Common myeloid progenitor, CD34-positive (primary cell): Measurements from ENCODE around the gene RUFY1.
"Not testable (repeated sequence)": the region's sequence is repeated elsewhere in the genome, so short reads cannot be mapped to it uniquely, and the experiment has no call there.

Experiments
- CTCF ChIA-PET: fragments of 350-600 bp; sonication (Branson Sonifier 250); formaldehyde crosslinking; loops from one replicate; lab custom pipeline; 2021; ENCODE audit warnings: antibody characterized with exemption; lab: Charles Lee
- POLR2A ChIA-PET: fragments of 350-600 bp; sonication (Branson Sonifier 250); formaldehyde crosslinking; loops from one replicate; lab custom pipeline; 2021; ENCODE audit warnings: antibody characterized with exemption; lab: Charles Lee
- DNase-seq, 3 donors: peaks; one replicate each; pipeline versions ENCODE4 v3.0.0 to v3.0.0-alpha.2; 2013
- H3K27ac ChIP-seq, 2 experiments: 1 replicate in 1 of 2; 2 replicates in 1 of 2; pipeline ENCODE4 v1.7.0; 2013; ENCODE audit warnings: inconsistent platforms in 2 of 2, low read length in 2 of 2, mild to moderate bottlenecking in 2 of 2, low read depth in 1 of 2, moderate library complexity in 1 of 2; ENCODE audit not compliant: severe bottlenecking in 2 of 2, insufficient read depth in 1 of 2, poor library complexity in 1 of 2
- H3K27me3 ChIP-seq, 5 experiments: replicated peaks in 2 of 5; 1 replicate in 3 of 5; 2 replicates in 2 of 5; pipeline versions ENCODE4 v1.6.1 to v1.7.0; 2013; ENCODE audit warnings: low read length in 4 of 5, mild to moderate bottlenecking in 2 of 5, moderate library complexity in 2 of 5, inconsistent platforms in 1 of 5; ENCODE audit not compliant: insufficient read depth in 5 of 5, control insufficient read depth in 4 of 5
- H3K36me3 ChIP-seq, 4 experiments: 1 replicate in 2 of 4; 2 replicates in 2 of 4; pipeline versions ENCODE4 v1.6.1 to v1.7.0; 2013; ENCODE audit warnings: low read length in 3 of 4, control low read depth in 1 of 4, mild to moderate bottlenecking in 1 of 4; ENCODE audit not compliant: control insufficient read depth in 4 of 4, insufficient read depth in 4 of 4
- H3K4me1 ChIP-seq, 4 experiments: 1 replicate in 3 of 4; 2 replicates in 1 of 4; pipeline versions ENCODE4 v1.6.1 to v1.7.1; 2013; ENCODE audit warnings: low read length in 3 of 4, mild to moderate bottlenecking in 3 of 4, control low read depth in 1 of 4, inconsistent platforms in 1 of 4, moderate library complexity in 1 of 4; ENCODE audit not compliant: control insufficient read depth in 4 of 4, insufficient read depth in 4 of 4; ENCODE audit errors: control extremely low read depth in 1 of 4
- H3K4me3 ChIP-seq, 7 experiments: 1 replicate in 4 of 7; 2 replicates in 3 of 7; pipeline versions ENCODE4 v1.5.1 to v1.7.0; 2013; ENCODE audit warnings: mild to moderate bottlenecking in 7 of 7, low read length in 6 of 7, moderate library complexity in 6 of 7, inconsistent platforms in 2 of 7, low read depth in 2 of 7, control low read depth in 1 of 7; ENCODE audit not compliant: insufficient read depth in 4 of 7, control insufficient read depth in 1 of 7; ENCODE audit errors: extremely low read depth in 1 of 7
- H3K9me3 ChIP-seq, 5 experiments: 1 replicate in 4 of 5; 2 replicates in 1 of 5; pipeline versions ENCODE4 v1.6.1 to v1.7.1; 2013; ENCODE audit warnings: low read length in 4 of 5, mild to moderate bottlenecking in 2 of 5, inconsistent platforms in 1 of 5, low read depth in 1 of 5, moderate library complexity in 1 of 5; ENCODE audit not compliant: control insufficient read depth in 4 of 5, insufficient read depth in 2 of 5; ENCODE audit errors: control extremely low read depth in 1 of 5
- WGBS: methylation state at CpG from one replicate; pipeline ENCODE4 v1.1.5; 2013; ENCODE audit not compliant: insufficient coverage; 5-methylcytosine and 5-hydroxymethylcytosine counted together

Gene RUFY1

GRCh38 chr5:179558261-179558799 lies 8.0 kb downstream of the RUFY1 start:
- not testable (repeated sequence) for DNase-seq, H3K9me3 ChIP-seq, H3K27me3 ChIP-seq
- CTCF ChIA-PET, result interaction anchor here (0.8 kb wide), 1 partner anchor 28 kb away, joined by 3 read pairs; no protein-coding TSS in a partner anchor
- peaks cover 0 to 17% (median 12%) of the 10 kb centered on the region in 4 experiments for H3K4me1 ChIP-seq
- H3K36me3 ChIP-seq, result peaks cover 10 to 24% (median 21%) of the 10 kb centered on the region in 4 experiments
- H3K27ac ChIP-seq, result peak overlapping the region in 1 of 2 experiments; percentile 88
- POLR2A ChIA-PET, result interaction anchor here (2.0 kb wide), 1 partner anchor 7 kb away, joined by 8 read pairs; the partner anchor contains the start of gene RUFY1
- peak overlapping the region in 2 of 7 experiments; percentile 81 to 97 for H3K4me3 ChIP-seq
- whole genome bisulfite sequencing, result 98% methylated on average over 9 of the region's 15 CpGs

DNA sequence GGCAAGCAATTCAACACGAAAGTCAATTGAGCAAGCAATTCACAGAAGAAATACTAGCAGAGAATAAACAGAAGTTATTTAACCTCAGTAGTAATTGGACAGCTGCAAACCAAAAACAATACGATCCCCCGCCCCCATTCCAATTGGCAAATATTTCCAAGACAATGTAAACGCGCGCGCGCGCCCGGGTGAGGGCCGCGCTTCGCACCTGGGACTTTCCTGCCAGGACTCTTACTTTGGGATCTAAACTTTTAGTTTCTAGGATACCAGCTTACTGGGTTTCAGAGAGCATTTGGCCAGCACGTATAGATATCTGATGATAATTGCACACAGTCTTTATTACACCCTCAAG lies 8.6 kb downstream of the RUFY1 start:
- 56% methylated on average over 13 of the region's 14 CpGs for WGBS
- CTCF ChIA-PET, result interaction anchor here (0.7 to 1.0 kb wide), 4 partner anchors 8 to 64 kb away, joined by 3 to 4 read pairs (median 3); partner anchors contain the start of gene RUFY1
- peak in 2 of 3 donors; percentile 46 to 48 for DNase-seq

DNA sequence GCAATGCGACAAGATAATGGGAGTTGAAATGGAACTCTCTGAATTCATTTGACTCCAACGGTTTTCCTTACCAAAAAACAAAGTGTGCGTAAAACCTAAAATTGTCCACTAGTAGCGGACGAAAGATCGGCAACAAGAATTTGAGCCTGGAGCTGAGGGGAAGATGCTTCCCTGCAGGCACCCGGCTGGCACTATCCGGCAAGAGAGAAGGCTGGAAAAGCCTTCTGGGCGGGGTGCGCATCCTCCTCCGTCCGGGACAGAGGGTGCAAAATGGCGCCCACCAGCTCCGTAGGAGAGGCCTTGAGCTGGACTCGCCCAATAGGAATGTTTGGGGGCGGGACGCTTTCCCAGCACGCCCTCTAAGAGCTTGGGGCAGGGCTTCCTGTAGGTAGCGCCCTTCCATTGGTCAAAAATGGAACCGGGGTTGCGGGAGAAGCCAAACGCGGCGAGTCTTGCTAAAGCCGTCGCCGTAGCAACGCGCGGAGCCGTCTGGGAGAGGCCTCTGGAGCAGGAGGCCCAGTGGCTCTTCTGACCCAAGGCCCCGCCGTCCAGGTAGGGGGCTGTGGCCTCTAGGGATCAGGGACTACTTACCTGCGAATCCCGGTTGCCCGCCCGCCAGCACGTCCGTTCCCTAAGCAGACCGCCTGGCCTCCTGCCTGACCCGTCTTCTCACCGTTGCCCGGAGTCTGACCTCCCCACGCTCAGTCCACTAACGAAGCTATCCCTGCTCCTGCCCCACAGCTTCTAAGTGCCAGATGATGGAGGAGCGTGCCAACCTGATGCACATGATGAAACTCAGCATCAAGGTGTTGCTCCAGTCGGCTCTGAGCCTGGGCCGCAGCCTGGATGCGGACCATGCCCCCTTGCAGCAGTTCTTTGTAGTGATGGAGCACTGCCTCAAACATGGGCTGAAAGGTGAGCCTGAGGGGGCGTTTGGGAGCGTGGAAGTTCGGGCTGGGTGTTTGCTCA lies 9.2 kb downstream of the RUFY1 start:
- Histone ChIP-seq H3K27ac (peak overlapping the region; percentile 66 to 88), H3K9me3 (no peaks in the 10 kb centered on the region), H3K4me1 (peaks cover 0 to 13% (median 9%) of the 10 kb centered on the region in 4 experiments), H3K4me3 (peak overlapping the region; percentile 28 to 97 (median 81)), H3K27me3 (no peaks in the 10 kb centered on the region), H3K36me3 (peaks cover 10 to 36% (median 25%) of the 10 kb centered on the region in 4 experiments)
- 26% methylated on average over 50 of the region's 52 CpGs for WGBS
- ChIA-PET CTCF (interaction anchor here (0.7 to 1.0 kb wide), 4 partner anchors 9 to 65 kb away, joined by 3 to 4 read pairs (median 3); partner anchors contain the start of gene RUFY1), POLR2A (interaction anchor here (0.6 to 2.0 kb wide), 4 partner anchors 9 to 112 kb away, joined by 3 to 8 read pairs (median 6); partner anchors contain the start of genes HNRNPH1 and RUFY1)
- peak; percentile 98 for DNase-seq

More for the DNA sequence above, 8.6 kb downstream of the RUFY1 start:
- H3K4me3 ChIP-seq, result peak overlapping the region in 6 of 7 experiments; percentile 69 to 97 (median 83)
- H3K27me3 ChIP-seq, result no peaks in the 10 kb centered on the region
- H3K9me3 ChIP-seq, result no peaks in the 10 kb centered on the region
- POLR2A ChIA-PET, result interaction anchor here (1.1 to 2.0 kb wide), 2 partner anchors 8 to 65 kb away, joined by 7 to 8 read pairs; partner anchors contain the start of genes HNRNPH1 and RUFY1
- peak overlapping the region in 1 of 2 experiments; percentile 88 for H3K27ac ChIP-seq
- peaks cover 10 to 30% (median 24%) of the 10 kb centered on the region in 4 experiments for H3K36me3 ChIP-seq
- H3K4me1 ChIP-seq, result peaks cover 0 to 14% (median 9%) of the 10 kb centered on the region in 4 experiments

GRCh38 chr5:179564526-179564925 lies 14.2 kb downstream of the RUFY1 start:
- H3K4me3 ChIP-seq, result no peak overlapping the region
- WGBS, result 100% methylated on average over 1 of the region's 2 CpGs
- CTCF ChIA-PET, result no interaction called here
- H3K9me3 ChIP-seq, result no peaks in the 10 kb centered on the region
- DNase-seq, result no peak
- H3K4me1 ChIP-seq, result peaks cover 4 to 18% (median 17%) of the 10 kb centered on the region in 4 experiments
- H3K27ac ChIP-seq, result no peak overlapping the region
- peaks cover 10 to 54% (median 36%) of the 10 kb centered on the region in 4 experiments for H3K36me3 ChIP-seq
- H3K27me3 ChIP-seq, result no peaks in the 10 kb centered on the region
- POLR2A ChIA-PET, result no interaction called here

DNA sequence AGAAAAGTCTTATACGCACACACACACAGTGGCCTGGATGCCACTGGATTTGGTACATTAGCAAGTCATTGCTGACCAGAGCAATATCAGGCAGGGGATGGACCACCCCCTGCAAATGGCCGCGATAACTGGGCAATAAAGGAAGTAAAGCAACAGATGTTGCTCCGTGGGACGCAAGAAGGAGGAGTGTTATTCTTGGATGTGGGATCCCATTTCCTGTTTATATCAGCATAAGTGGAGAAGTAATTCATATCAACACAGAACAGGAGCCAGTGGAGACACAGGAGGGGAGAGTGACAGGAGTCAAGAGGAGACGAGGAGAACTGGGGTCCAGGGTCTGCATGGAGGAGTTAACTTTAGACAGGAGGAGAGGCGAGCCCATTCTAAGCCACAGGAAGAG lies 18.4 kb downstream of the RUFY1 start:
- H3K4me3 ChIP-seq, result peak overlapping the region in 4 of 7 experiments; percentile 20 to 73 (median 56)
- ChIA-PET CTCF (no interaction called here), POLR2A (interaction anchor here (0.6 kb wide), 1 partner anchor 9 kb away, joined by 3 read pairs; no protein-coding TSS in a partner anchor)
- peaks cover 4 to 34% (median 22%) of the 10 kb centered on the region in 4 experiments for H3K4me1 ChIP-seq
- DNase-seq, result peak; percentile 51 to 62 (median 55)
- H3K27ac ChIP-seq, result peak overlapping the region; percentile 46 to 76
- WGBS, result 0% methylated on average over 3 of the region's 7 CpGs
- H3K27me3 ChIP-seq, result no peaks in the 10 kb centered on the region
- no peaks in the 10 kb centered on the region for H3K9me3 ChIP-seq
- peaks cover 0 to 56% (median 43%) of the 10 kb centered on the region in 4 experiments for H3K36me3 ChIP-seq

DNA sequence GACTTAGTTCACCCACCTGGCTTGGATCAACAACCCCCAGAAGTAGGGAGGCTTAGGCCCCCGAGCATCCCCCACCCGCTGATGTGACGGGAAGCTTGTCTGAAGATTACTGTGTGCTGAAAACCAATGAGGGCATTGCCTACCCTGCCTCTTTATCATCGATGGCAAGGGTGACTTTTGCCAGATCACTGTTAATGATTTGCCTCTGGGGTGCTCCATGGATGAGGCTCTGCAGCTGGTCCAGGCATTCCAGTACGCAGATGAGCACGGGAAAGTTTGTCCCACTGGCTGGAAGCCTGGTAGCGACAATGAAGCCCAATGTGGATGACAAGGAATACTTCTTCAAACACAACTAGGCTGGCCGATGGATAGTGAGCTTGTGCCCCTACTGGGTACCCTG lies 22.0 kb downstream of the RUFY1 start:
- H3K4me3 ChIP-seq, result no peak overlapping the region
- H3K27me3 ChIP-seq, result no peaks in the 10 kb centered on the region
- DNase-seq, result no peak
- no peaks in the 10 kb centered on the region for H3K9me3 ChIP-seq
- WGBS, result 94% methylated on average over 7 of the region's 8 CpGs
- CTCF ChIA-PET, result interaction anchor here (0.8 kb wide), 1 partner anchor 40 kb away, joined by 4 read pairs; no protein-coding TSS in a partner anchor
- peaks cover 4 to 34% (median 22%) of the 10 kb centered on the region in 4 experiments for H3K4me1 ChIP-seq
- POLR2A ChIA-PET, result no interaction called here
- peaks cover 2 to 56% (median 40%) of the 10 kb centered on the region in 4 experiments for H3K36me3 ChIP-seq
- H3K27ac ChIP-seq, result no peak overlapping the region
